NCI-H526 treated with DMSO at 0.1 percent for 48 hours (cell line): Measurements from ENCODE around the gene SEPTIN10.

Experiments used
- DNase-seq: peaks from one replicate; lab custom pipeline; 2025; lab: John Stamatoyannopoulos, UW

SEPTIN10 gene

GRCh38 chr2:109523121-109523520, 90.6 kb downstream of the SEPTIN10 start:
- no peak for DNase-seq

GRCh38 chr2:109522063-109522374, 91.7 kb downstream of the SEPTIN10 start:
- DNase-seq: no peak

- DNase-seq: no peak
Measured at GRCh38 chr2:109521233-109522062, 92.3 kb downstream of the SEPTIN10 start.

- no peak for DNase-seq
Measured at GRCh38 chr2:109519513-109519912, 94.3 kb downstream of the SEPTIN10 start.

- DNase-seq: no peak
Measured at GRCh38 chr2:109517118-109517889, 96.5 kb downstream of the SEPTIN10 start.

- peak; percentile 2 for DNase-seq
Measured at GRCh38 chr2:109516445-109517117, 97.2 kb downstream of the SEPTIN10 start.

GRCh38 chr2:109514857-109515256, 98.9 kb downstream of the SEPTIN10 start:
- DNase-seq: no peak

GRCh38 chr2:109513749-109514588, 99.8 kb downstream of the SEPTIN10 start:
- DNase-seq: no peak

- DNase-seq: no peak
Measured at GRCh38 chr2:109513230-109513629, 100.5 kb downstream of the SEPTIN10 start.

- no peak for DNase-seq
Measured at GRCh38 chr2:109512076-109512475, 101.7 kb downstream of the SEPTIN10 start.

GRCh38 chr2:109511168-109511567, 102.6 kb downstream of the SEPTIN10 start:
- no peak for DNase-seq

GRCh38 chr2:109510136-109511028, 103.4 kb downstream of the SEPTIN10 start:
- no peak for DNase-seq

GRCh38 chr2:109508556-109508955, 105.2 kb downstream of the SEPTIN10 start:
- DNase-seq: no peak

GRCh38 chr2:109507828-109508227, 105.9 kb downstream of the SEPTIN10 start:
- DNase-seq: no peak

GRCh38 chr2:109507217-109507616, 106.5 kb downstream of the SEPTIN10 start:
- DNase-seq: no peak

- no peak for DNase-seq
Measured at GRCh38 chr2:109503191-109503590, 110.6 kb downstream of the SEPTIN10 start.

- no peak for DNase-seq
Measured at GRCh38 chr2:109501461-109501860, 112.3 kb downstream of the SEPTIN10 start.

GRCh38 chr2:109500910-109501309, 112.9 kb downstream of the SEPTIN10 start:
- DNase-seq: no peak

GRCh38 chr2:109499566-109499965, 114.2 kb downstream of the SEPTIN10 start:
- DNase-seq: no peak

GRCh38 chr2:109498906-109499305, 114.9 kb downstream of the SEPTIN10 start:
- no peak for DNase-seq
